Trophoblast cell (in vitro differentiated cells and primary cell): ENCODE measurements around the gene GRIK4.
A peak's percentile ranks its signal among the peaks of the same experiment; 100 is the strongest.

Experiments used
- DNase-seq, 2 donors: peaks; one replicate each; pipeline ENCODE4 v3.0.0-alpha.2; 2016
- H2AFZ ChIP-seq: 2 replicates; pipeline ENCODE4 v1.6.1; 2013; ENCODE audit warnings: low read length, moderate library complexity, mild to moderate bottlenecking; ENCODE audit not compliant: insufficient read depth, poor library complexity
- H2AK5ac ChIP-seq: 2 replicates; pipeline ENCODE4 v1.6.1; 2013; ENCODE audit warnings: mild to moderate bottlenecking, low read length
- H2BK120ac ChIP-seq: 2 replicates; pipeline ENCODE4 v1.6.1; 2013; ENCODE audit warnings: low read length, mild to moderate bottlenecking, moderate library complexity; ENCODE audit not compliant: insufficient read depth, poor library complexity
- H2BK12ac ChIP-seq: 2 replicates; pipeline ENCODE4 v1.6.1; 2013; ENCODE audit warnings: mild to moderate bottlenecking, low read length, moderate library complexity
- H2BK5ac ChIP-seq: 2 replicates; pipeline ENCODE4 v1.6.1; 2013; ENCODE audit warnings: low read length, low read depth, moderate library complexity, mild to moderate bottlenecking; ENCODE audit not compliant: poor library complexity
- H3K14ac ChIP-seq: 2 replicates; pipeline ENCODE4 v1.6.1; 2013; ENCODE audit warnings: mild to moderate bottlenecking, low read length
- H3K18ac ChIP-seq: 2 replicates; pipeline ENCODE4 v1.6.1; 2013; ENCODE audit warnings: mild to moderate bottlenecking, low read length
- H3K23ac ChIP-seq: 2 replicates; pipeline ENCODE4 v1.6.1; 2013; ENCODE audit warnings: low read length
- H3K27ac ChIP-seq: 2 replicates; pipeline ENCODE4 v1.5.1; 2013; ENCODE audit warnings: low read depth, mild to moderate bottlenecking, inconsistent platforms, low read length, moderate library complexity
- H3K27me3 ChIP-seq: 2 replicates; pipeline ENCODE4 v1.6.1; 2013; ENCODE audit warnings: inconsistent platforms, mild to moderate bottlenecking, low read length, moderate library complexity; ENCODE audit not compliant: insufficient read depth
- H3K36me3 ChIP-seq, 2 experiments: 1 replicate in 1 of 2; 2 replicates in 1 of 2; pipeline ENCODE4 v1.6.1; 2013; ENCODE audit warnings: low read length in 2 of 2, mild to moderate bottlenecking in 2 of 2, moderate library complexity in 1 of 2; ENCODE audit not compliant: insufficient read depth in 2 of 2, control insufficient read depth in 1 of 2
- H3K4ac ChIP-seq: 2 replicates; pipeline ENCODE4 v1.6.1; 2013; ENCODE audit warnings: low read depth, mild to moderate bottlenecking, low read length, moderate library complexity
- H3K4me1 ChIP-seq, 2 experiments: 1 replicate in 1 of 2; 2 replicates in 1 of 2; pipeline ENCODE4 v1.6.1; 2013; ENCODE audit warnings: low read length in 2 of 2, mild to moderate bottlenecking in 2 of 2, moderate library complexity in 1 of 2; ENCODE audit not compliant: insufficient read depth in 2 of 2, control insufficient read depth in 1 of 2
- H3K4me2 ChIP-seq: 2 replicates; pipeline ENCODE4 v1.6.1; 2013; ENCODE audit warnings: inconsistent platforms, mild to moderate bottlenecking, low read length, moderate library complexity
- H3K4me3 ChIP-seq: 2 replicates; pipeline ENCODE4 v1.5.1; 2013; ENCODE audit warnings: mild to moderate bottlenecking, low read depth, low read length, inconsistent platforms
- H3K79me1 ChIP-seq: one replicate; pipeline ENCODE4 v1.6.1; 2013; ENCODE audit warnings: low read length
- H3K79me2 ChIP-seq: 2 replicates; pipeline ENCODE4 v1.6.1; 2013; ENCODE audit warnings: low read length, mild to moderate bottlenecking; ENCODE audit not compliant: control insufficient read depth, insufficient read depth, poor library complexity
- H3K9ac ChIP-seq: 2 replicates; pipeline ENCODE4 v1.6.1; 2013; ENCODE audit warnings: mild to moderate bottlenecking, low read length
- H3K9me3 ChIP-seq: 2 replicates; pipeline ENCODE4 v1.6.1; 2013; ENCODE audit warnings: low read depth, mild to moderate bottlenecking, control low read depth, inconsistent platforms, low read length; ENCODE audit not compliant: insufficient read depth
- H4K12ac ChIP-seq: 2 replicates; pipeline ENCODE4 v1.6.1; 2013; ENCODE audit warnings: low read depth, mild to moderate bottlenecking, low read length, moderate library complexity
- H4K8ac ChIP-seq: 2 replicates; pipeline ENCODE4 v1.6.1; 2013; ENCODE audit warnings: low read depth, mild to moderate bottlenecking, low read length, moderate library complexity
- H4K91ac ChIP-seq: one replicate; pipeline ENCODE4 v1.6.1; 2013; ENCODE audit warnings: low read depth, mild to moderate bottlenecking, low read length, moderate library complexity
- WGBS: extraction: QIAGEN DNeasy Blood & Tissue Kit; methylation state at CpG from one replicate; pipeline ENCODE4 v1.1.7; 2013; ENCODE audit warnings: missing lambda C conversion rate; ENCODE audit not compliant: insufficient read length, insufficient coverage; ENCODE audit errors: extremely low coverage; 5-methylcytosine and 5-hydroxymethylcytosine counted together

Gene GRIK4

DNA sequence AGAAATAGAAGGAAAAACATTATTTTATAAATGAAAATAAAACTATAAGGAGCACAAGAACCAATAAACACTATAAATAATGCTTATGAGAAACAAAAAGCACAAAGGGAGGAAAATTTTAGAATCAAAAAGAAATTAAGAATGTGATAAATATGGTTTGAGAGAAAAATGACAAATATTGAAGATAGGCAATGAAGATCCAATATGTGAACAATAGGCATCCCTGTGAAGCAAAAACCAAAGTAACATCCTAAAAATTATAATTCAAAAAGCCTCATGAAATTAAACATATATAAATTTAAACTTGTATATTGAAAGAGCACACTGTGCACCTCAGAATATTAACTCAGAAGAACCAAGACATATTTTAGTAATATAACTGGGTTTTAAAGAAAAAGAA, 216.2 kb downstream of the GRIK4 start:
- Histone ChIP-seq H3K9ac (no peak overlapping the region), H3K9me3 (peaks cover 2% of the 10 kb centered on the region), H2BK12ac (no peak overlapping the region), H3K4ac (no peak overlapping the region), H3K79me1 (no peaks in the 10 kb centered on the region), H4K91ac (no peak overlapping the region), H4K12ac (no peak overlapping the region), H3K79me2 (no peaks in the 10 kb centered on the region), H3K18ac (no peak overlapping the region), H3K4me2 (no peak overlapping the region), H3K14ac (no peak overlapping the region), H2BK5ac (no peak overlapping the region), H3K27me3 (no peaks in the 10 kb centered on the region), H2BK120ac (no peak overlapping the region), H2AK5ac (no peak overlapping the region), H3K23ac (no peak overlapping the region), H4K8ac (no peak overlapping the region), H3K36me3 (no peaks in the 10 kb centered on the region), H2AFZ (no peak overlapping the region), H3K4me1 (no peaks in the 10 kb centered on the region), H3K4me3 (no peak overlapping the region), H3K27ac (no peak overlapping the region)
- no peak for DNase-seq

DNA sequence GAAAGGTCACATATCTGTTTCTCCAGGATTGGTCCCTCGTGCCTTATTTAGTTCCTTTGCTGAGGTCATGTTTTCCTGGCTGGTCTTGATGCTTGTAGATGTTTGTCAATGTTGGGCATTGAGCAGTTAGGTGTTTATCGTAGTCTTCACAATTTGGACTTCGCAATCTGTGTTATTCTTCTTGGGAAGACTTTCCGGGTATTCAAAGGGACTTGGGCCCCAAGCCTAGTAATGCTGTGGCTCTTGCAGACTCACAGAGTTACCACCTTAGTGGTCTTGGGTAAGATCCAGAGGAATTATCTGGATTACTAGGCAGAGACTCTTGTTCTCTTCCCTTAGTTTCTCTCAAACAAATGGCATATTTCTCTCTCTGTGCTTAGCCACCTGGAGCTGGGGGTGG, 223.5 kb downstream of the GRIK4 start:
- WGBS = no CpG with 5 or more reads among the region's 4 CpGs
- H3K79me2 ChIP-seq = no peaks in the 10 kb centered on the region
- H3K27me3 ChIP-seq = no peaks in the 10 kb centered on the region
- no peak overlapping the region for H4K8ac ChIP-seq
- no peaks in the 10 kb centered on the region for H3K4me1 ChIP-seq
- H3K4ac ChIP-seq = no peak overlapping the region
- no peak for DNase-seq
- no peak overlapping the region for H3K27ac ChIP-seq
- no peak overlapping the region for H2AK5ac ChIP-seq
- no peak overlapping the region for H3K14ac ChIP-seq
- no peak overlapping the region for H2AFZ ChIP-seq
- no peak overlapping the region for H2BK12ac ChIP-seq
- H2BK120ac ChIP-seq = no peak overlapping the region
- H3K18ac ChIP-seq = no peak overlapping the region
- no peak overlapping the region for H4K91ac ChIP-seq
- no peaks in the 10 kb centered on the region for H3K36me3 ChIP-seq
- H3K9me3 ChIP-seq = no peaks in the 10 kb centered on the region
- no peak overlapping the region for H4K12ac ChIP-seq
- H3K4me2 ChIP-seq = no peak overlapping the region
- no peaks in the 10 kb centered on the region for H3K79me1 ChIP-seq
- no peak overlapping the region for H2BK5ac ChIP-seq
- no peak overlapping the region for H3K4me3 ChIP-seq
- H3K23ac ChIP-seq = no peak overlapping the region
- no peak overlapping the region for H3K9ac ChIP-seq

DNA sequence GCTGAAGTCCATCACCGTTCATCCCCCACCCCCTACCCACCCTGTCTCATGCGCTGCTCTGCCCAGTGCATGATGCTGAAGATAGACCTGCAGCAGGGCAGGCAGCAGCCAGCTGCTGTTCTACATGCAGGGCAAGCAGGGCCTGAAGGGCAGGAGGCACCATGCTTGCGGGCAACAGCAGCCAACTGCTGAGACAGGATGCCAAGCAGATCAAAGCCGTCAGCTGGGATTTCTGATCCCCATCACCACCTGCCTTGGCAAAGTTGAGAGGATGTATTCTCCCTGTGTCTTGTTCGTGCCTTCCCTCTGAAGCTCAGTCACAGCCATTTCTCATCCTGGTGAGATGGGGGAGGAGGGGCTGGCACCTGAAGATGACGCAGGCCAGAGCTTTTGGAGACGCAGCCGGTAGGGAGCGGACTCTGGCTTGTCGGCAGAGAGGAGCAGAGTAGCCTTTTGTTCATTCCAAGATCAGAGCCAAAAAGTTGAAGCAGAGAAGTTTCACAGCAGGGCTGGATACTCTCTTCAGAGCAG, 227.0 kb downstream of the GRIK4 start:
- Histone ChIP-seq H2BK120ac (no peak overlapping the region), H3K9me3 (no peaks in the 10 kb centered on the region), H3K23ac (no peak overlapping the region), H4K12ac (no peak overlapping the region), H2AK5ac (no peak overlapping the region), H4K8ac (no peak overlapping the region), H3K18ac (no peak overlapping the region), H3K4ac (no peak overlapping the region), H3K14ac (no peak overlapping the region), H2BK5ac (no peak overlapping the region), H3K9ac (no peak overlapping the region), H3K36me3 (no peaks in the 10 kb centered on the region), H3K79me2 (no peaks in the 10 kb centered on the region), H3K4me1 (no peaks in the 10 kb centered on the region), H3K79me1 (no peaks in the 10 kb centered on the region), H3K4me2 (no peak overlapping the region), H4K91ac (no peak overlapping the region), H2AFZ (no peak overlapping the region), H3K27me3 (no peaks in the 10 kb centered on the region), H2BK12ac (no peak overlapping the region), H3K27ac (no peak overlapping the region), H3K4me3 (peak overlapping the region; percentile 39)
- WGBS = no CpG with 5 or more reads among the region's 10 CpGs
- no peak for DNase-seq

DNA sequence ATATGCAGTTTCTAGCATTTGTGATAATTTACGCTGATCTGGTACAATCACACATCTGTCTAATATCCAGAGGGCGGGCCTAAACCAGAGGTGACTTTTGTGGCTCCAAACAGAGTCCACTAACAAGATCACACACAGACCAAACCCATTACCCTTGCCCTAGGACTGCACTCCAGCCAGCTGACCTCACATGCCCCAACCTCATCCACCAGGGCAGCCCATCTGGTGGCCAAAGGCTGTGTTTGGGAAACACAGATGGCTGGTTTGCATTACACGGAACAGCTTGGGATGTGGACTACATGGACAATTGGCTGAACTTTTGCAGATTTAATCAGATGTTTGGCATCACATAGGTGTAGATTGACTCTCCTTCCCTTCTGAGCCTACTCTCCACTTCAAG, 228.2 kb downstream of the GRIK4 start:
- no peak overlapping the region for H3K23ac ChIP-seq
- no peak overlapping the region for H3K18ac ChIP-seq
- no peak for DNase-seq
- no peaks in the 10 kb centered on the region for H3K79me2 ChIP-seq
- no peak overlapping the region for H3K27ac ChIP-seq
- no peak overlapping the region for H2AFZ ChIP-seq
- no peak overlapping the region for H3K4me2 ChIP-seq
- H2AK5ac ChIP-seq = no peak overlapping the region
- no peak overlapping the region for H3K14ac ChIP-seq
- no peak overlapping the region for H2BK5ac ChIP-seq
- H4K8ac ChIP-seq = no peak overlapping the region
- H3K36me3 ChIP-seq = no peaks in the 10 kb centered on the region
- H3K27me3 ChIP-seq = no peaks in the 10 kb centered on the region
- H3K4me3 ChIP-seq = no peak overlapping the region
- no peaks in the 10 kb centered on the region for H3K4me1 ChIP-seq
- no peaks in the 10 kb centered on the region for H3K79me1 ChIP-seq
- WGBS = no CpG with 5 or more reads among the region's 3 CpGs
- no peaks in the 10 kb centered on the region for H3K9me3 ChIP-seq
- H3K9ac ChIP-seq = no peak overlapping the region
- H2BK12ac ChIP-seq = no peak overlapping the region
- no peak overlapping the region for H2BK120ac ChIP-seq
- no peak overlapping the region for H4K12ac ChIP-seq
- H4K91ac ChIP-seq = no peak overlapping the region
- no peak overlapping the region for H3K4ac ChIP-seq
